AG04449 (cell line): ENCODE data around the gene EIF2AK3.

ENCODE experiments used
- CTCF ChIA-PET: fragments of 350-600 bp; formaldehyde crosslinking; extraction: SDS; loops from one replicate; lab custom pipeline; 2021; ENCODE audit warnings: antibody characterized with exemption; lab: Yijun Ruan, JAX
- POLR2A ChIA-PET: fragments of 400-600, 350-600 bp; formaldehyde crosslinking; extraction: SDS; loops from one replicate; lab custom pipeline; 2020; ENCODE audit warnings: antibody characterized with exemption, inconsistent platforms; lab: Yijun Ruan, JAX
- DNase-seq: peaks from one replicate; pipeline ENCODE4 v3.0.0-alpha.2; 2010; ENCODE audit warnings: low read depth, low spot score
- H3K4me3 ChIP-seq: 2 replicates; pipeline ENCODE4 v1.5.1; 2011; ENCODE audit warnings: low read depth, mild to moderate bottlenecking, control low read depth, low read length
- CTCF ChIP-seq: IDR thresholded peaks from one replicate; pipeline ENCODE4 v1.5.1; 2011; ENCODE audit warnings: mild to moderate bottlenecking, moderate library complexity, low read length, control low read depth, inconsistent platforms; ENCODE audit not compliant: insufficient read depth; ENCODE audit errors: missing control alignments

Gene EIF2AK3

GRCh38 chr2:88627055-88627855 is at the start of gene EIF2AK3:
Gene EIF2AK3 (minus strand): TSS chr2:88627464. CDS start chr2:88627274, 190 bp downstream.
- H3K4me3 ChIP-seq, result peak within 1 kb of the TSS; percentile 100
- TF ChIP-seq CTCF, result no peak
- ChIA-PET CTCF (interaction anchor here (0.6 to 1.8 kb wide), 6 partner anchors 14 to 1226 kb away, joined by 3 to 5 read pairs (median 3); no protein-coding TSS in a partner anchor), POLR2A (interaction anchor here (0.9 to 1.5 kb wide), 3 partner anchors 10 to 27 kb away, joined by 3 to 7 read pairs (median 5); no protein-coding TSS in a partner anchor)
- peak; percentile 100 for DNase-seq

GRCh38 chr2:88673363-88673762 is 46.1 kb upstream of the EIF2AK3 start:
- no peak for TF ChIP-seq CTCF
- ChIA-PET POLR2A (no interaction called here), CTCF (interaction anchor here (0.6 to 20.5 kb wide), 9 partner anchors 13 to 482 kb away, joined by 3 to 692 read pairs (median 18); partner anchors contain the start of gene RPIA)
- no peak overlapping the region for H3K4me3 ChIP-seq
- no peak for DNase-seq

- no peak for DNase-seq
- H3K4me3 ChIP-seq, result no peak overlapping the region
- peak; percentile 73 for TF ChIP-seq CTCF
- ChIA-PET CTCF (interaction anchor here (0.6 to 20.5 kb wide), 26 partner anchors 9 to 481 kb away, joined by 3 to 692 read pairs (median 5); partner anchors contain the start of genes EIF2AK3 and RPIA), POLR2A (interaction anchor here (0.7 kb wide), 1 partner anchor 19 kb away, joined by 6 read pairs; no protein-coding TSS in a partner anchor)
Measured at GRCh38 chr2:88671786-88672427, 44.6 kb upstream of the EIF2AK3 start.

- DNase-seq, result no peak
- TF ChIP-seq CTCF, result peak; percentile 63
- POLR2A ChIA-PET, result interaction anchor here (0.5 kb wide), 1 partner anchor 47 kb away, joined by 3 read pairs; no protein-coding TSS in a partner anchor
- H3K4me3 ChIP-seq, result no peak overlapping the region
- CTCF ChIA-PET, result interaction anchor here (0.6 to 20.5 kb wide), 20 partner anchors 9 to 480 kb away, joined by 3 to 692 read pairs (median 5); no protein-coding TSS in a partner anchor
Measured at GRCh38 chr2:88669482-88670214, 42.4 kb upstream of the EIF2AK3 start.

GRCh38 chr2:88668862-88669261 is 41.6 kb upstream of the EIF2AK3 start:
- CTCF ChIA-PET, result interaction anchor here (1.0 to 20.5 kb wide), 15 partner anchors 8 to 477 kb away, joined by 3 to 692 read pairs (median 6); no protein-coding TSS in a partner anchor
- no peak for TF ChIP-seq CTCF
- no peak overlapping the region for H3K4me3 ChIP-seq
- DNase-seq, result no peak
- POLR2A ChIA-PET, result interaction anchor here (0.5 kb wide), 1 partner anchor 46 kb away, joined by 3 read pairs; no protein-coding TSS in a partner anchor
